ENCODE data around the gene ZSWIM5. TPM values are rescaled to one million over a fixed set of nuclear protein-coding genes. Genes with fewer than 3 reads are reported as not detected.

ZSWIM5 gene
- total RNA-seq, 4 donors from 2014 or later, result 12.3 to 38.2 (median 13.7) TPM

DNA sequence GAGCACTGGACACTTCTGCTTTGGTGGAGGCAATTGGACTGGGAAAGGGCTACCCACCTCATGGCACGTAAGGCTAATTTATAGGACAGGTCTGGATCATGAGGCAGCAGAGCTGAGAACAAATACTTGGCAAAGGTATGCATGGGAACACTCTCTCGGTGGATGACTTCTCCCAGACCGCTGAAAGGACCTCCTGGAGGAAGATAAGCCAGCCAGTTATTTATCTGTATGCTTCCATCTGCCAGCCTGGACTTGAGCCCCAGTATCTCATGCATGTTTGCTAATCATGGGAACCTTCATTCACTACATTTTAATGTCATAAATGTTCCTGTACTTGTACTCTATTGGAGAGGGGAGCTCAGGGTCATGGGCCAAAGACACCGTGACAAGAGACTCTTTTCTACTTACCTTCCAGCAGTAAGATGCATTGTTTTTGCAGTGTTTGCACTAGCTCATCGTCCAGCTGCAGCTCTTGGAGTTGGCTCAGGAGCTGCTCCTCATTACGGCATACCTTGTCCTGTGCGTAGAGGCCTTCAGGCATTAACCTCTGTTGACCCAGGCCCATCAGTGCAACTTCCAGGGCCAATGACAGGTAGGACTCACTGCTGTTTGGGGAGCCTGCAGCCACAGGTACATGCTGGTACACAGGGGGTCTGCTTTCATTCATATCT lies 170.6 kb downstream of the ZSWIM5 start:
- intact Hi-C loops (cut with DNase I; ENCODE audit: low total_unique reads) (no loop called here), in situ Hi-C loops (cut with MboI; ENCODE audit: low pct_ligation_motif_present in 1 of 4, low pct_unique_long_range_greater_than_20kb in 1 of 4, low sequenced_read_pairs in 3 of 4) (no loop called here)
- Histone ChIP-seq H3K27me3 (no peaks in the 10 kb centered on the region), H3K36me3 (no peaks in the 10 kb centered on the region), H3K27ac (no peak overlapping the region), H3K9me3 (no peaks in the 10 kb centered on the region), H3K4me1 (peaks cover 0 to 13% (median 6%) of the 10 kb centered on the region in 4 donors), H3K4me3 (no peak overlapping the region)
- TF ChIP-seq POLR2A (IDR thresholded peaks at IDR 0.05), result no peak
- no peak for TF ChIP-seq POLR2AphosphoS5 (IDR thresholded peaks at IDR 0.05)
- TF ChIP-seq, protein P1, sequence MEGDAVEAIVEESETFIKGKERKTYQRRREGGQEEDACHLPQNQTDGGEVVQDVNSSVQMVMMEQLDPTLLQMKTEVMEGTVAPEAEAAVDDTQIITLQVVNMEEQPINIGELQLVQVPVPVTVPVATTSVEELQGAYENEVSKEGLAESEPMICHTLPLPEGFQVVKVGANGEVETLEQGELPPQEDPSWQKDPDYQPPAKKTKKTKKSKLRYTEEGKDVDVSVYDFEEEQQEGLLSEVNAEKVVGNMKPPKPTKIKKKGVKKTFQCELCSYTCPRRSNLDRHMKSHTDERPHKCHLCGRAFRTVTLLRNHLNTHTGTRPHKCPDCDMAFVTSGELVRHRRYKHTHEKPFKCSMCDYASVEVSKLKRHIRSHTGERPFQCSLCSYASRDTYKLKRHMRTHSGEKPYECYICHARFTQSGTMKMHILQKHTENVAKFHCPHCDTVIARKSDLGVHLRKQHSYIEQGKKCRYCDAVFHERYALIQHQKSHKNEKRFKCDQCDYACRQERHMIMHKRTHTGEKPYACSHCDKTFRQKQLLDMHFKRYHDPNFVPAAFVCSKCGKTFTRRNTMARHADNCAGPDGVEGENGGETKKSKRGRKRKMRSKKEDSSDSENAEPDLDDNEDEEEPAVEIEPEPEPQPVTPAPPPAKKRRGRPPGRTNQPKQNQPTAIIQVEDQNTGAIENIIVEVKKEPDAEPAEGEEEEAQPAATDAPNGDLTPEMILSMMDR (IDR thresholded peaks at IDR 0.05), result no peak
- TF ChIP-seq EP300 (IDR thresholded peaks at IDR 0.05; ENCODE audit: low read depth), result no peak
- no peak for DNase-seq
- 90 to 94% methylated on average over 2 to 7 of the region's 7 CpGs for WGBS, 2 donors (ENCODE audit: low coverage in 1 of 2)

DNA sequence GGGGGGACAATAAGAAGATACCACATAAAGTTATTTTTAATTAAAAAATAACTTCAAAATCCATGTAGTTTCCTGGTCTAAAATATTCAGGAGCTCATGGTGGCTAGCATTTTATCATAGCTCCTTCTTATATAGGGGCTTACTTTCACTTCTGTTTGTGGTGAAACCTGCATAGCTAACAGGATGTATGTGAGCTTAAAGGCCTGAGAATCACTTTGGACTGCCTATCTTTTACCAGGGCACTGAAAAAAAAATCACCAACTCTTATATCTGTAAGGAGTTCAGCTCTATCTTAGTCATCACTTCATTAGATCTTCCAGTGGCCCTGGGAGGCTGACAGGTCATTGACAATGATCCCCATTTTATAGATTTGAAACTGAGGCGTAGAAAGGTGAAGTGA lies 173.0 kb downstream of the ZSWIM5 start:
- TF ChIP-seq POLR2AphosphoS5 (IDR thresholded peaks at IDR 0.05) (no peak), POLR2A (IDR thresholded peaks at IDR 0.05) (no peak), EP300 (IDR thresholded peaks at IDR 0.05; ENCODE audit: low read depth) (no peak)
- TF ChIP-seq, protein P1 (IDR thresholded peaks at IDR 0.05), result no peak
- 83 to 94% methylated on average over 1 of the region's 1 CpG for WGBS, 2 donors (ENCODE audit: low coverage in 1 of 2)
- no peak for DNase-seq
- in situ Hi-C loops (cut with MboI; ENCODE audit: low pct_ligation_motif_present in 1 of 4, low pct_unique_long_range_greater_than_20kb in 1 of 4, low sequenced_read_pairs in 3 of 4) (no loop called here), intact Hi-C loops (cut with DNase I; ENCODE audit: low total_unique reads) (no loop called here)
- peaks cover 0 to 13% (median 5%) of the 10 kb centered on the region in 4 donors for H3K4me1 ChIP-seq
- no peak overlapping the region for H3K27ac ChIP-seq
- H3K27me3 ChIP-seq, result no peaks in the 10 kb centered on the region
- H3K36me3 ChIP-seq, result no peaks in the 10 kb centered on the region
- no peak overlapping the region for H3K4me3 ChIP-seq
- H3K9me3 ChIP-seq, result no peaks in the 10 kb centered on the region

DNA sequence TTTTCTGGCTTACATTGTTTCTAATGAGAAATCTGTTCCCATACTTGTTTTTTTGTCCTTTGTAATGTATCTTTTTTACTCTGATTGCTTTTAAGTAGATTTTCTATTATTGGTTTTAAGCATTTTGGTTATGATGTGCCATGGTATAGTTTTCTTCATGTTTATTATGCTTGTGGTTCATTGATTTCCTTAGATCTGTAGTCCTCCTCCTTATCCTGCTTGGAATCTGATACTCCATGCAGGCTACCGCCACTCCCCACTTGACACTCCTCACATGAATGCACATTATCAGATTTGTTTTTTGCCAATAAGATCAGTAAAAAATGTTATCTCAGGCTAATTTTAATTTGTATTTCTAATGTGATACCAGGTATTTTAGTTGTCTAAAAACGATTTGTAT lies 173.6 kb downstream of the ZSWIM5 start:
- in situ Hi-C loops (cut with MboI; ENCODE audit: low pct_ligation_motif_present in 1 of 4, low pct_unique_long_range_greater_than_20kb in 1 of 4, low sequenced_read_pairs in 3 of 4), result no loop called here
- intact Hi-C loops (cut with DNase I; ENCODE audit: low total_unique reads), result no loop called here
- Histone ChIP-seq H3K27ac (no peak overlapping the region), H3K9me3 (no peaks in the 10 kb centered on the region), H3K4me1 (peaks cover 0 to 7% (median 2%) of the 10 kb centered on the region in 4 donors), H3K4me3 (no peak overlapping the region), H3K36me3 (no peaks in the 10 kb centered on the region), H3K27me3 (no peaks in the 10 kb centered on the region)
- 80 to 81% methylated on average over 2 of the region's 2 CpGs for WGBS, 2 donors (ENCODE audit: low coverage in 1 of 2)
- TF ChIP-seq, protein P1 (IDR thresholded peaks at IDR 0.05), result no peak
- TF ChIP-seq EP300 (IDR thresholded peaks at IDR 0.05; ENCODE audit: low read depth), result no peak
- TF ChIP-seq POLR2A (IDR thresholded peaks at IDR 0.05), result no peak
- no peak for TF ChIP-seq POLR2AphosphoS5 (IDR thresholded peaks at IDR 0.05)
- no peak for DNase-seq

DNA sequence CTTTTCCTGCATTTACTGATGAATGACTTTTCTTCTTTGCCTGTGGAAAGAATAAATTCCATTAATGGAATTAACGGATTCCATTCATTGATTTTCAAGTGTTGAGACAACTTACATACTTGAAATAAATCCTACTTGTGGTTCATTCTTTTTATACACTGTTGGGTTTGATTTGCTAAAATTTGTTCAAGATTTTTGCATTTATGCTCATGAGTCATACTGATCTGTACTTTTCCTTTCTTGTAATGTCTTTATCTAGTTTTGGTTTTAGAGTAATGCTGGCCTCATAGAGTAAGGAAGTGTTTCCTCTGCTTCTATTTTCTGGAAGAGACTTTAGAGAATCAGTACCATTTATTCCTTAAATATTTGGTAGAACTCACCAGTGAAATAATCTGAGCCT lies 180.0 kb downstream of the ZSWIM5 start:
- Histone ChIP-seq H3K27ac (no peak overlapping the region), H3K9me3 (no peaks in the 10 kb centered on the region), H3K4me1 (no peaks in the 10 kb centered on the region), H3K4me3 (no peak overlapping the region), H3K36me3 (no peaks in the 10 kb centered on the region), H3K27me3 (no peaks in the 10 kb centered on the region)
- no peak for DNase-seq
- intact Hi-C loops (cut with DNase I; ENCODE audit: low total_unique reads) (no loop called here), in situ Hi-C loops (cut with MboI; ENCODE audit: low pct_ligation_motif_present in 1 of 4, low pct_unique_long_range_greater_than_20kb in 1 of 4, low sequenced_read_pairs in 3 of 4) (no loop called here)
- no peak for TF ChIP-seq EP300 (IDR thresholded peaks at IDR 0.05; ENCODE audit: low read depth)
- TF ChIP-seq, protein P1 (IDR thresholded peaks at IDR 0.05), result no peak
- no peak for TF ChIP-seq POLR2AphosphoS5 (IDR thresholded peaks at IDR 0.05)
- no peak for TF ChIP-seq POLR2A (IDR thresholded peaks at IDR 0.05)
- 75 to 79% methylated on average over 1 of the region's 1 CpG for WGBS, 2 donors (ENCODE audit: low coverage in 1 of 2)

Measured in transverse colon (tissue), 4 donors.